Stimulated activated CD4-positive, alpha-beta T cell treated with anti-CD3 and anti-CD28 coated beads, TNF-alpha, amount 100 ng/mL, for 48 hours (primary cell): ENCODE data around the gene TMCC1.
A peak's percentile ranks its signal among the peaks of the same experiment; 100 is the strongest.
"Not testable (repeated sequence)": the region's sequence is repeated elsewhere in the genome, so short reads cannot be mapped to it uniquely, and the experiment has no call there.

Source experiments
- DNase-seq, 3 donors: peaks; one replicate each; pipeline ENCODE4 v3.0.0-alpha.2; 2020; ENCODE audit warnings: low read depth in 3 of 3

Gene TMCC1

GRCh38 chr3:129836381-129837064 is 57.0 kb downstream of the TMCC1 start:
- no peak for DNase-seq

- DNase-seq: no peak
Measured at GRCh38 chr3:129835198-129835597, 58.3 kb downstream of the TMCC1 start.

- DNase-seq: no peak
Measured at GRCh38 chr3:129834580-129834979, 58.9 kb downstream of the TMCC1 start.

- not testable (repeated sequence) for DNase-seq
Measured at GRCh38 chr3:129831942-129832341, 61.6 kb downstream of the TMCC1 start.

- no peak for DNase-seq
Measured at GRCh38 chr3:129831503-129831902, 62.0 kb downstream of the TMCC1 start.

- DNase-seq: no peak
Measured at GRCh38 chr3:129829640-129830039, 63.9 kb downstream of the TMCC1 start.

GRCh38 chr3:129827765-129828164 is 65.7 kb downstream of the TMCC1 start:
- peak in 1 of 3 donors; percentile 1 for DNase-seq

GRCh38 chr3:129824926-129825541 is 68.5 kb downstream of the TMCC1 start:
- peak in 2 of 3 donors; percentile 17 to 49 for DNase-seq

- DNase-seq: no peak
Measured at GRCh38 chr3:129822679-129823078, 70.8 kb downstream of the TMCC1 start.

GRCh38 chr3:129822241-129822640 is 71.3 kb downstream of the TMCC1 start:
- DNase-seq: no peak

- DNase-seq: no peak
Measured at GRCh38 chr3:129820587-129820986, 72.9 kb downstream of the TMCC1 start.

GRCh38 chr3:129812589-129812988 is 80.9 kb downstream of the TMCC1 start:
- no peak for DNase-seq

- DNase-seq: no peak
Measured at GRCh38 chr3:129809297-129809696, 84.2 kb downstream of the TMCC1 start.

- no peak for DNase-seq
Measured at GRCh38 chr3:129796146-129796545, 97.4 kb downstream of the TMCC1 start.

- DNase-seq: no peak
Measured at GRCh38 chr3:129795186-129796010, 98.1 kb downstream of the TMCC1 start.

GRCh38 chr3:129794311-129795185 is 99.0 kb downstream of the TMCC1 start:
- no peak for DNase-seq

GRCh38 chr3:129793942-129794310 is 99.6 kb downstream of the TMCC1 start:
- no peak for DNase-seq

GRCh38 chr3:129793319-129793718 is 100.2 kb downstream of the TMCC1 start:
- DNase-seq: no peak

- no peak for DNase-seq
Measured at GRCh38 chr3:129783470-129783869, 110.0 kb downstream of the TMCC1 start.

GRCh38 chr3:129778871-129779270 is 114.6 kb downstream of the TMCC1 start:
- no peak for DNase-seq

- no peak for DNase-seq
Measured at GRCh38 chr3:129777806-129778205, 115.7 kb downstream of the TMCC1 start.

GRCh38 chr3:129775870-129776269 is 117.6 kb downstream of the TMCC1 start:
- DNase-seq: no peak
